K562 (cell line): ENCODE data around the gene CUEDC2. TPM values are rescaled to one million over a fixed set of nuclear protein-coding genes. Genes with fewer than 3 reads are reported as not detected.
A peak's percentile ranks its signal among the peaks of the same experiment; 100 is the strongest.

Experiments
- BHLHE40 ChIP-seq: IDR thresholded peaks from 2 replicates; pipeline ENCODE4 v1.6.1; 2011; ENCODE audit warnings: low read length, improper control_type of control experiment
- CGGBP1 ChIP-seq: fragments of 250-450 bp; sonication (Bioruptor Pico); IDR thresholded peaks from 2 replicates; pipeline ENCODE4 v1.9.0; 2021; ENCODE audit warnings: mild to moderate bottlenecking
- ELF2 ChIP-seq: fragments of 250-450 bp; sonication (Bioruptor Pico); IDR thresholded peaks from 2 replicates; pipeline ENCODE4 v1.5.0; 2021; ENCODE audit warnings: mild to moderate bottlenecking
- HDAC1 ChIP-seq, 2 experiments: fragments of 450-650 bp; IDR thresholded peaks; 2 replicates each; pipeline ENCODE4 v1.6.1; 2016 to 2017; ENCODE audit warnings: inconsistent platforms in 1 of 2, mild to moderate bottlenecking in 1 of 2, moderate library complexity in 1 of 2
- HMGN3 ChIP-seq: IDR thresholded peaks from 2 replicates; pipeline ENCODE4 v1.6.1; 2011; ENCODE audit warnings: borderline replicate concordance, low read depth, mild to moderate bottlenecking, mixed read lengths, low read length; ENCODE audit not compliant: insufficient read length; ENCODE audit errors: extremely low read depth
- MYBL2 ChIP-seq, 2 experiments: fragments of 450-650 bp in 1 of 2; sonication (generic) in 1 of 2; formaldehyde crosslinking in 1 of 2; IDR thresholded peaks; 2 replicates each; pipeline versions ENCODE4 v1.6.1 to v1.8.1; 2017 to 2022; ENCODE audit warnings: borderline replicate concordance in 1 of 2, inconsistent platforms in 1 of 2, low read depth in 1 of 2, mild to moderate bottlenecking in 1 of 2, missing genetic modification reagents in 1 of 2, moderate library complexity in 1 of 2
- RBM25 ChIP-seq: fragments of 200-400 bp; formaldehyde crosslinking; IDR thresholded peaks from 2 replicates; pipeline ENCODE4 v1.6.1; 2018; ENCODE audit warnings: low read length, low read depth, moderate library complexity; ENCODE audit not compliant: severe bottlenecking
- SETDB1 ChIP-seq: IDR thresholded peaks from one replicate; pipeline ENCODE4 v1.6.1; 2012; ENCODE audit warnings: low read length, control low read depth, inconsistent platforms
- TAF9B ChIP-seq: fragments of 450-650 bp; IDR thresholded peaks from 2 replicates; pipeline ENCODE4 v1.6.1; 2018; ENCODE audit warnings: mild to moderate bottlenecking; ENCODE audit not compliant: partially characterized antibody
- TSC22D4 ChIP-seq: fragments of 450-650 bp; IDR thresholded peaks from 2 replicates; pipeline ENCODE4 v1.6.1; 2016; ENCODE audit warnings: missing genetic modification characterization, missing biosample characterization, control low read depth
- ZNF449 ChIP-seq: fragments of 250-450 bp; sonication (Bioruptor Pico); IDR thresholded peaks from 2 replicates; pipeline ENCODE4 v1.8.0; 2022; ENCODE audit warnings: moderate library complexity, mild to moderate bottlenecking, inconsistent platforms
- ZNF740 ChIP-seq, 3 experiments: fragments of 200-800 bp in 1 of 3; sonication (Bioruptor generic) in 1 of 3; sonication (generic) in 1 of 3; formaldehyde crosslinking in 1 of 3; IDR thresholded peaks; 2 replicates each; pipeline versions ENCODE4 v1.6.1 to v1.8.0; 2016 to 2022; ENCODE audit warnings: mild to moderate bottlenecking in 2 of 3, missing compliant biosample characterization in 2 of 3, missing genetic modification characterization in 2 of 3, missing genetic modification reagents in 1 of 3
- polyA plus RNA-seq, 8 experiments: library from polyadenylated mRNA; depleted of rRNA in 4 of 8; stranded (reverse) in 5 of 8; unstranded in 3 of 8; fragments of >200 nt; fragmentation: Nextera tagmentation in 2 of 8; fragmentation: Illumina TruSeq in 1 of 8; extraction: Ambion mirVana in 2 of 8; extraction: Trizol in 1 of 8; gene quantifications; 2 replicates each; pipeline versions ENCODE4 v1.2.1 to v1.2.3, GENCODE V29; 2011 to 2014; ENCODE audit warnings: inconsistent platforms in 1 of 8, missing spikeins in 1 of 8
- total RNA-seq, 7 experiments: library from RNA; depleted of rRNA in 6 of 7; stranded (reverse); fragments of >200 nt in 6 of 7; fragmentation: Illumina TruSeq in 2 of 7; extraction: Trizol in 2 of 7; gene quantifications; 2 replicates each; pipeline versions ENCODE4 v1.2.1 to v1.2.3, GENCODE V29; 2011 to 2021; ENCODE audit warnings: low replicate concordance in 1 of 7
- TF ChIP-seq, protein P1 (sequence below): sonication (generic); formaldehyde crosslinking; IDR thresholded peaks from 2 replicates; pipeline ENCODE4 v1.8.0; 2023; ENCODE audit warnings: missing genetic modification reagents, mild to moderate bottlenecking, borderline replicate concordance
- TF ChIP-seq, protein P2 (sequence below): fragments of 250-450 bp; sonication (Bioruptor Pico); IDR thresholded peaks from 2 replicates; pipeline ENCODE4 v1.4.0; 2020
- TF ChIP-seq, protein P3 (sequence below): sonication (generic); IDR thresholded peaks from 2 replicates; pipeline ENCODE4 v1.6.1; 2016

The CUEDC2 gene
- total and polyA plus RNA-seq, 9 of the 15 experiments (the other 6 are each of a cell fraction or from before 2014, with no cell fraction given), result 8.5 to 48.9 (median 27.4) TPM

DNA sequence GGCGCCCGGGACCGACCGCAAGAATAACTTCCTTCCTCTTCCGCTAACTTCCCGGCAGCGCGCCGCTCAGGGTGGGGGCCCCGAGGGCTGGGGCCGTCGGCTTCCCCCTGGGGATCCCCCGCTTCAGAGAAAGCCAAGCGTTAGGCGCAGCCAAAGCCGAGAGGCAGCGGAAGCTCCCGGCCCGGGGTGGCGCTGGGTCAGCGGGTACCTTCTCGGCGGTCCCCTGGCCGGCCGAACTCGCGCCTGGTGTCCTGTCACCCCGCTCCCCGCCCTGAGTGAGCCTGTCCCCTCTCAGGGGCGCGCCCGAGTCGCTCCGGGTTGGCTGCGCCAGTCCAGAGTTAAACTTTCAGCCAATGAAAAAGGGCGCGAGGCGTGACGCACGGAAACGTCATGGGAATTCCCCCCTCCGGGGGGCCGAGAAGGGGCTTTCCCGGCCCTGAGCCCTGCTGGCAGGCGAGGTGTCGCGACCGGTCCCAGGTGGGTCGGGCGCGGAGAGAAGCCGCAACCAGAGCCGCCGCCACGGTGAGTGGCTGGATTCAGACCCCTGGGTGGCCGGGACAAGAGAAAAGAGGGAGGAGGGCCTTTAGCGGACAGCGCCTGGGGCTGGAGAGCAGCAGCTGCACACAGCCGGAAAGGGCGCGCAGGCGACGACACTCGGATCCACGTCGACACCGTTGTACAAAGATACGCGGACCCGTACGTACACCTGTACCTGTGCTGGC lies 38.1 kb downstream of the CUEDC2 start (continued):
- no peak for TF ChIP-seq RBM25
- no peak for TF ChIP-seq ELF2 (CRISPR knock-in tag)
- TF ChIP-seq TAF9B, result no peak
- TF ChIP-seq HDAC1 (IDR thresholded peaks at IDR 0.05), result peak in 1 of 2 experiments; percentile 81; a peak in 2 of 4 replicates
- TF ChIP-seq MYBL2 (IDR thresholded peaks at IDR 0.05; ENCODE audit: low read depth), result no peak
- no peak for TF ChIP-seq MYBL2 (CRISPR knock-in tag; IDR thresholded peaks at IDR 0.05; ENCODE audit: borderline replicate concordance)
- no peak for TF ChIP-seq SETDB1
- no peak for TF ChIP-seq TSC22D4 (tag)
- TF ChIP-seq ZNF449 (CRISPR knock-in tag), result no peak
- no peak for TF ChIP-seq ZNF740 (CRISPR knock-in tag; IDR thresholded peaks at IDR 0.05)
- TF ChIP-seq ZNF740 (tag; IDR thresholded peaks at IDR 0.05), result no peak; a peak in 1 of 4 replicates
- TF ChIP-seq, protein P1, sequence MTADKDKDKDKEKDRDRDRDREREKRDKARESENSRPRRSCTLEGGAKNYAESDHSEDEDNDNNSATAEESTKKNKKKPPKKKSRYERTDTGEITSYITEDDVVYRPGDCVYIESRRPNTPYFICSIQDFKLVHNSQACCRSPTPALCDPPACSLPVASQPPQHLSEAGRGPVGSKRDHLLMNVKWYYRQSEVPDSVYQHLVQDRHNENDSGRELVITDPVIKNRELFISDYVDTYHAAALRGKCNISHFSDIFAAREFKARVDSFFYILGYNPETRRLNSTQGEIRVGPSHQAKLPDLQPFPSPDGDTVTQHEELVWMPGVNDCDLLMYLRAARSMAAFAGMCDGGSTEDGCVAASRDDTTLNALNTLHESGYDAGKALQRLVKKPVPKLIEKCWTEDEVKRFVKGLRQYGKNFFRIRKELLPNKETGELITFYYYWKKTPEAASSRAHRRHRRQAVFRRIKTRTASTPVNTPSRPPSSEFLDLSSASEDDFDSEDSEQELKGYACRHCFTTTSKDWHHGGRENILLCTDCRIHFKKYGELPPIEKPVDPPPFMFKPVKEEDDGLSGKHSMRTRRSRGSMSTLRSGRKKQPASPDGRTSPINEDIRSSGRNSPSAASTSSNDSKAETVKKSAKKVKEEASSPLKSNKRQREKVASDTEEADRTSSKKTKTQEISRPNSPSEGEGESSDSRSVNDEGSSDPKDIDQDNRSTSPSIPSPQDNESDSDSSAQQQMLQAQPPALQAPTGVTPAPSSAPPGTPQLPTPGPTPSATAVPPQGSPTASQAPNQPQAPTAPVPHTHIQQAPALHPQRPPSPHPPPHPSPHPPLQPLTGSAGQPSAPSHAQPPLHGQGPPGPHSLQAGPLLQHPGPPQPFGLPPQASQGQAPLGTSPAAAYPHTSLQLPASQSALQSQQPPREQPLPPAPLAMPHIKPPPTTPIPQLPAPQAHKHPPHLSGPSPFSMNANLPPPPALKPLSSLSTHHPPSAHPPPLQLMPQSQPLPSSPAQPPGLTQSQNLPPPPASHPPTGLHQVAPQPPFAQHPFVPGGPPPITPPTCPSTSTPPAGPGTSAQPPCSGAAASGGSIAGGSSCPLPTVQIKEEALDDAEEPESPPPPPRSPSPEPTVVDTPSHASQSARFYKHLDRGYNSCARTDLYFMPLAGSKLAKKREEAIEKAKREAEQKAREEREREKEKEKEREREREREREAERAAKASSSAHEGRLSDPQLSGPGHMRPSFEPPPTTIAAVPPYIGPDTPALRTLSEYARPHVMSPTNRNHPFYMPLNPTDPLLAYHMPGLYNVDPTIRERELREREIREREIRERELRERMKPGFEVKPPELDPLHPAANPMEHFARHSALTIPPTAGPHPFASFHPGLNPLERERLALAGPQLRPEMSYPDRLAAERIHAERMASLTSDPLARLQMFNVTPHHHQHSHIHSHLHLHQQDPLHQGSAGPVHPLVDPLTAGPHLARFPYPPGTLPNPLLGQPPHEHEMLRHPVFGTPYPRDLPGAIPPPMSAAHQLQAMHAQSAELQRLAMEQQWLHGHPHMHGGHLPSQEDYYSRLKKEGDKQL, result no peak
- TF ChIP-seq BHLHE40, result no peak
- TF ChIP-seq, protein P2, sequence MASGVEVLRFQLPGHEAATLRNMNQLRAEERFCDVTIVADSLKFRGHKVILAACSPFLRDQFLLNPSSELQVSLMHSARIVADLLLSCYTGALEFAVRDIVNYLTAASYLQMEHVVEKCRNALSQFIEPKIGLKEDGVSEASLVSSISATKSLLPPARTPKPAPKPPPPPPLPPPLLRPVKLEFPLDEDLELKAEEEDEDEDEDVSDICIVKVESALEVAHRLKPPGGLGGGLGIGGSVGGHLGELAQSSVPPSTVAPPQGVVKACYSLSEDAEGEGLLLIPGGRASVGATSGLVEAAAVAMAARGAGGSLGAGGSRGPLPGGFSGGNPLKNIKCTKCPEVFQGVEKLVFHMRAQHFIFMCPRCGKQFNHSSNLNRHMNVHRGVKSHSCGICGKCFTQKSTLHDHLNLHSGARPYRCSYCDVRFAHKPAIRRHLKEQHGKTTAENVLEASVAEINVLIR (CRISPR knock-in tag), result peak; percentile 91
- TF ChIP-seq CGGBP1 (CRISPR knock-in tag), result no peak
- TF ChIP-seq HMGN3, result no peak
- TF ChIP-seq, protein P3, sequence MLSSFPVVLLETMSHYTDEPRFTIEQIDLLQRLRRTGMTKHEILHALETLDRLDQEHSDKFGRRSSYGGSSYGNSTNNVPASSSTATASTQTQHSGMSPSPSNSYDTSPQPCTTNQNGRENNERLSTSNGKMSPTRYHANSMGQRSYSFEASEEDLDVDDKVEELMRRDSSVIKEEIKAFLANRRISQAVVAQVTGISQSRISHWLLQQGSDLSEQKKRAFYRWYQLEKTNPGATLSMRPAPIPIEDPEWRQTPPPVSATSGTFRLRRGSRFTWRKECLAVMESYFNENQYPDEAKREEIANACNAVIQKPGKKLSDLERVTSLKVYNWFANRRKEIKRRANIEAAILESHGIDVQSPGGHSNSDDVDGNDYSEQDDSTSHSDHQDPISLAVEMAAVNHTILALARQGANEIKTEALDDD, result no peak
